ENCODE results near the gene ACTN2. TPM values are rescaled to one million over a fixed set of nuclear protein-coding genes. Genes with fewer than 3 reads are reported as not detected.

Gene ACTN2
- total and polyA plus RNA-seq, 2 donors (not counting 3 experiments of a cell fraction or from before 2014, with no cell fraction given), result 0.22 to 0.55 TPM

GRCh38 chr1:236766506-236766905 lies 80.2 kb downstream of the ACTN2 start:
- Histone ChIP-seq H4K20me1 (replicated peaks; ENCODE audit: control insufficient read depth, extremely low read depth, insufficient read depth, low read length) (no peaks in the 10 kb centered on the region), H3K4me1 (ENCODE audit: control insufficient read depth, extremely low read depth, insufficient read depth, low read length) (no peaks in the 10 kb centered on the region), H3K4me3 (replicated peaks in 1 of 3; ENCODE audit: insufficient read depth in 1 of 3, low read depth in 1 of 3, low read length in 3 of 3) (no peak overlapping the region), H3K4me2 (ENCODE audit: insufficient read depth, low read length) (no peak overlapping the region), H2AFZ (ENCODE audit: low read depth, low read length) (no peak overlapping the region), H3K79me2 (ENCODE audit: control insufficient read depth, insufficient read depth, low read length) (no peaks in the 10 kb centered on the region), H3K9me1 (replicated peaks; ENCODE audit: control insufficient read depth, extremely low read depth, insufficient read depth, low read length) (no peaks in the 10 kb centered on the region), H3K9me3 (replicated peaks; ENCODE audit: control insufficient read depth, insufficient read depth, low read length) (no peaks in the 10 kb centered on the region), H3K27me3 (ENCODE audit: control insufficient read depth in 2 of 2, insufficient read depth in 2 of 2, low read length in 2 of 2) (peaks cover 2 to 3% of the 10 kb centered on the region in 2 experiments), H3K36me3 (ENCODE audit: control insufficient read depth in 2 of 2, extremely low read depth in 1 of 2, insufficient read depth in 2 of 2, low read length in 2 of 2) (no peaks in the 10 kb centered on the region), H3K27ac (ENCODE audit: insufficient read depth, low read depth, low read length) (no peak overlapping the region), H3K9ac (replicated peaks; ENCODE audit: extremely low read depth, insufficient read depth, low read length) (no peak overlapping the region)
- POLR2A ChIA-PET, result no interaction called here
- no TSS peak for BruUV-seq (replicated peaks)
- CTCF ChIA-PET, result no interaction called here
- DNase-seq (ENCODE audit: low read depth, low spot score) (no peak), FAIRE-seq (no peak)
- dilution Hi-C loops (cut with MboI; ENCODE audit: extremely low pct_ligation_motif_present, low sequenced_read_pairs), result no loop called here
- TF ChIP-seq CTCF (IDR thresholded peaks at IDR 0.05; ENCODE audit: extremely low read depth in 1 of 2, insufficient read depth in 1 of 2, low read depth in 1 of 2, low read length in 2 of 2) (no peak), MYC (IDR thresholded peaks at IDR 0.05; ENCODE audit: low read depth, low read length) (no peak), POLR2A (IDR thresholded peaks at IDR 0.05; ENCODE audit: low read depth, low read length) (no peak), MAX (IDR thresholded peaks at IDR 0.05; ENCODE audit: insufficient read depth, insufficient read length) (no peak), EZH2 (IDR thresholded peaks at IDR 0.05; ENCODE audit: borderline replicate concordance, low read depth, low read length, severe bottlenecking) (no peak), POLR2AphosphoS5 (IDR thresholded peaks at IDR 0.05; ENCODE audit: insufficient read depth, low read depth, low read length) (no peak), GATA2 (IDR thresholded peaks at IDR 0.05; ENCODE audit: insufficient read depth, insufficient read length, low read depth, low read length) (no peak), JUN (IDR thresholded peaks at IDR 0.05; ENCODE audit: borderline replicate concordance, insufficient read depth, insufficient read length, low read depth) (no peak), FOS (IDR thresholded peaks at IDR 0.05; ENCODE audit: borderline replicate concordance, insufficient read depth, low read length) (no peak)
- intact Hi-C loops (cut with micrococcal nuclease), result no loop called here

Measured in endothelial cell of umbilical vein (primary cell).